ENCODE data around the gene TMEM178B.

The TMEM178B gene

DNA sequence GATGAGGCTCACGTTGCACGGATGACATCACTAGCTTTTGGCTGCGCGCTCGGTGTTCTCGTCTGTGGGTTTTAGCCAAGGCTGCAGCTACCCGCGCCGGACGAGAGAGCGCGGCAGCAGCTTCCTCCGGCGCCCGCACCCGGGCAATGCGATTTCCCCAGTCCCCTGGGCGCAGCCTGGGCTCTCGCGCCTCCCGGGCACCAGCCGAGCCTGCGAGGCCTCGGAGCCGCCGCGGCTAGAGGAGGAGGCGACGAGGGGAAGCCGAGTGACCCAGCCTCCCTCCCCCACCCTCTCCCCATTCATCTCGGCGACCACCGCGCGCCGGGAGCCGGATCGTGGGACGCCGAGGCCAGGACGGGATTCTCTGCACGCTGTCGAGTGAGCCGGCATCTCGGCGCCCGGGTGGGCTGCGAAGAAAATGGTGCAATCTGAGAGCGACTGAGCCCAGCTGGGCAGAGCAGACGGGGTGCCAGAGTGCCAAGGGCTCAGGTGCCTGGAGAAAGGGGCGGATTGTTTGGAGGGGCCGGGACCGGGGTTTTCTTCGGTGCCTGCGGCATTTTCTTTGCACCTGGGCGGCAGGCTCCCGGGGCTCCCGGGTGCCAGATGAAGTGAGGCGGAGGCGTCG lies 1.2 kb upstream of the TMEM178B start (continued):
- TF ChIP-seq ZNF146 (tag by site-specific recombination; IDR thresholded peaks at IDR 0.05), result 0 out of 2 replicates have a peak, but pooled peaks have one; percentile 34
- no peak for TF ChIP-seq SCRT2 (tag by site-specific recombination; IDR thresholded peaks at IDR 0.05)
- no peak for TF ChIP-seq HOXA7 (CRISPR knock-in tag; IDR thresholded peaks at IDR 0.05; ENCODE audit: borderline replicate concordance)
- TF ChIP-seq ZNF830 (tag by site-specific recombination; IDR thresholded peaks at IDR 0.05; ENCODE audit: low read depth), result no peak
- 0 out of 2 replicates have a peak, but pooled peaks have one; percentile 9 for TF ChIP-seq ZNF341 (tag by site-specific recombination; IDR thresholded peaks at IDR 0.05; ENCODE audit: low read depth)
- TF ChIP-seq, protein P1, sequence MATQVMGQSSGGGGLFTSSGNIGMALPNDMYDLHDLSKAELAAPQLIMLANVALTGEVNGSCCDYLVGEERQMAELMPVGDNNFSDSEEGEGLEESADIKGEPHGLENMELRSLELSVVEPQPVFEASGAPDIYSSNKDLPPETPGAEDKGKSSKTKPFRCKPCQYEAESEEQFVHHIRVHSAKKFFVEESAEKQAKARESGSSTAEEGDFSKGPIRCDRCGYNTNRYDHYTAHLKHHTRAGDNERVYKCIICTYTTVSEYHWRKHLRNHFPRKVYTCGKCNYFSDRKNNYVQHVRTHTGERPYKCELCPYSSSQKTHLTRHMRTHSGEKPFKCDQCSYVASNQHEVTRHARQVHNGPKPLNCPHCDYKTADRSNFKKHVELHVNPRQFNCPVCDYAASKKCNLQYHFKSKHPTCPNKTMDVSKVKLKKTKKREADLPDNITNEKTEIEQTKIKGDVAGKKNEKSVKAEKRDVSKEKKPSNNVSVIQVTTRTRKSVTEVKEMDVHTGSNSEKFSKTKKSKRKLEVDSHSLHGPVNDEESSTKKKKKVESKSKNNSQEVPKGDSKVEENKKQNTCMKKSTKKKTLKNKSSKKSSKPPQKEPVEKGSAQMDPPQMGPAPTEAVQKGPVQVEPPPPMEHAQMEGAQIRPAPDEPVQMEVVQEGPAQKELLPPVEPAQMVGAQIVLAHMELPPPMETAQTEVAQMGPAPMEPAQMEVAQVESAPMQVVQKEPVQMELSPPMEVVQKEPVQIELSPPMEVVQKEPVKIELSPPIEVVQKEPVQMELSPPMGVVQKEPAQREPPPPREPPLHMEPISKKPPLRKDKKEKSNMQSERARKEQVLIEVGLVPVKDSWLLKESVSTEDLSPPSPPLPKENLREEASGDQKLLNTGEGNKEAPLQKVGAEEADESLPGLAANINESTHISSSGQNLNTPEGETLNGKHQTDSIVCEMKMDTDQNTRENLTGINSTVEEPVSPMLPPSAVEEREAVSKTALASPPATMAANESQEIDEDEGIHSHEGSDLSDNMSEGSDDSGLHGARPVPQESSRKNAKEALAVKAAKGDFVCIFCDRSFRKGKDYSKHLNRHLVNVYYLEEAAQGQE (tag by site-specific recombination; IDR thresholded peaks at IDR 0.05), result no peak
- TF ChIP-seq ZNF248 (tag by site-specific recombination; IDR thresholded peaks at IDR 0.05), result no peak
- TF ChIP-seq, protein P2, sequence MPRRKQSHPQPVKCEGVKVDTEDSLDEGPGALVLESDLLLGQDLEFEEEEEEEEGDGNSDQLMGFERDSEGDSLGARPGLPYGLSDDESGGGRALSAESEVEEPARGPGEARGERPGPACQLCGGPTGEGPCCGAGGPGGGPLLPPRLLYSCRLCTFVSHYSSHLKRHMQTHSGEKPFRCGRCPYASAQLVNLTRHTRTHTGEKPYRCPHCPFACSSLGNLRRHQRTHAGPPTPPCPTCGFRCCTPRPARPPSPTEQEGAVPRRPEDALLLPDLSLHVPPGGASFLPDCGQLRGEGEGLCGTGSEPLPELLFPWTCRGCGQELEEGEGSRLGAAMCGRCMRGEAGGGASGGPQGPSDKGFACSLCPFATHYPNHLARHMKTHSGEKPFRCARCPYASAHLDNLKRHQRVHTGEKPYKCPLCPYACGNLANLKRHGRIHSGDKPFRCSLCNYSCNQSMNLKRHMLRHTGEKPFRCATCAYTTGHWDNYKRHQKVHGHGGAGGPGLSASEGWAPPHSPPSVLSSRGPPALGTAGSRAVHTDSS (tag by site-specific recombination; IDR thresholded peaks at IDR 0.05), result no peak
- TF ChIP-seq, protein P3, sequence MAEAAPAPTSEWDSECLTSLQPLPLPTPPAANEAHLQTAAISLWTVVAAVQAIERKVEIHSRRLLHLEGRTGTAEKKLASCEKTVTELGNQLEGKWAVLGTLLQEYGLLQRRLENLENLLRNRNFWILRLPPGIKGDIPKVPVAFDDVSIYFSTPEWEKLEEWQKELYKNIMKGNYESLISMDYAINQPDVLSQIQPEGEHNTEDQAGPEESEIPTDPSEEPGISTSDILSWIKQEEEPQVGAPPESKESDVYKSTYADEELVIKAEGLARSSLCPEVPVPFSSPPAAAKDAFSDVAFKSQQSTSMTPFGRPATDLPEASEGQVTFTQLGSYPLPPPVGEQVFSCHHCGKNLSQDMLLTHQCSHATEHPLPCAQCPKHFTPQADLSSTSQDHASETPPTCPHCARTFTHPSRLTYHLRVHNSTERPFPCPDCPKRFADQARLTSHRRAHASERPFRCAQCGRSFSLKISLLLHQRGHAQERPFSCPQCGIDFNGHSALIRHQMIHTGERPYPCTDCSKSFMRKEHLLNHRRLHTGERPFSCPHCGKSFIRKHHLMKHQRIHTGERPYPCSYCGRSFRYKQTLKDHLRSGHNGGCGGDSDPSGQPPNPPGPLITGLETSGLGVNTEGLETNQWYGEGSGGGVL (tag by site-specific recombination; IDR thresholded peaks at IDR 0.05), result peak; percentile 36; the same call in 1 of the 2 replicates
- TF ChIP-seq, protein P4, sequence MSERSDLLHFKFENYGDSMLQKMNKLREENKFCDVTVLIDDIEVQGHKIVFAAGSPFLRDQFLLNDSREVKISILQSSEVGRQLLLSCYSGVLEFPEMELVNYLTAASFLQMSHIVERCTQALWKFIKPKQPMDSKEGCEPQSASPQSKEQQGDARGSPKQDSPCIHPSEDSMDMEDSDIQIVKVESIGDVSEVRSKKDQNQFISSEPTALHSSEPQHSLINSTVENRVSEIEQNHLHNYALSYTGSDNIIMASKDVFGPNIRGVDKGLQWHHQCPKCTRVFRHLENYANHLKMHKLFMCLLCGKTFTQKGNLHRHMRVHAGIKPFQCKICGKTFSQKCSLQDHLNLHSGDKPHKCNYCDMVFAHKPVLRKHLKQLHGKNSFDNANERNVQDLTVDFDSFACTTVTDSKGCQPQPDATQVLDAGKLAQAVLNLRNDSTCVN (tag by site-specific recombination; optimal IDR thresholded peaks at IDR 0.05), result peak; percentile 89
- TF ChIP-seq FEZF1 (tag by site-specific recombination; IDR thresholded peaks at IDR 0.05), result no peak
- TF ChIP-seq ZNF221 (tag by site-specific recombination; IDR thresholded peaks at IDR 0.05; ENCODE audit: borderline replicate concordance), result no peak
- TF ChIP-seq ZBTB1 (tag by site-specific recombination; IDR thresholded peaks at IDR 0.05), result no peak
- TF ChIP-seq ZNF670 (tag by site-specific recombination; IDR thresholded peaks at IDR 0.05; ENCODE audit: low read depth), result no peak
- TF ChIP-seq TRIM28 (IDR thresholded peaks at IDR 0.05; ENCODE audit: borderline replicate concordance, low read length), result no peak
- TF ChIP-seq ZNF768 (tag by site-specific recombination; IDR thresholded peaks at IDR 0.05), result no peak
- peak; percentile 32; the same call in 1 of the 2 replicates for TF ChIP-seq KLF9 (tag by site-specific recombination; IDR thresholded peaks at IDR 0.05; ENCODE audit: low read depth)
- no peak for TF ChIP-seq ZNF707 (tag by site-specific recombination; IDR thresholded peaks at IDR 0.05)
- peak; percentile 97 for TF ChIP-seq ZBTB20 (tag by site-specific recombination; IDR thresholded peaks at IDR 0.05)
- no peak for TF ChIP-seq ZNF184 (tag by site-specific recombination; IDR thresholded peaks at IDR 0.05)
- TF ChIP-seq ZNF121 (tag by site-specific recombination; IDR thresholded peaks at IDR 0.05), result no peak
- TF ChIP-seq ZNF302 (tag by site-specific recombination; IDR thresholded peaks at IDR 0.05; ENCODE audit: low read depth), result no peak
- TF ChIP-seq GLI2 (tag by site-specific recombination; IDR thresholded peaks at IDR 0.05; ENCODE audit: borderline replicate concordance, low read depth), result no peak
- 0 out of 2 replicates have a peak, but pooled peaks have one; percentile 15 for TF ChIP-seq ZFHX2 (tag by site-specific recombination; conservative IDR thresholded peaks at IDR 0.05)
- TF ChIP-seq, protein P5, sequence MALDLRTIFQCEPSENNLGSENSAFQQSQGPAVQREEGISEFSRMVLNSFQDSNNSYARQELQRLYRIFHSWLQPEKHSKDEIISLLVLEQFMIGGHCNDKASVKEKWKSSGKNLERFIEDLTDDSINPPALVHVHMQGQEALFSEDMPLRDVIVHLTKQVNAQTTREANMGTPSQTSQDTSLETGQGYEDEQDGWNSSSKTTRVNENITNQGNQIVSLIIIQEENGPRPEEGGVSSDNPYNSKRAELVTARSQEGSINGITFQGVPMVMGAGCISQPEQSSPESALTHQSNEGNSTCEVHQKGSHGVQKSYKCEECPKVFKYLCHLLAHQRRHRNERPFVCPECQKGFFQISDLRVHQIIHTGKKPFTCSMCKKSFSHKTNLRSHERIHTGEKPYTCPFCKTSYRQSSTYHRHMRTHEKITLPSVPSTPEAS (tag by site-specific recombination; IDR thresholded peaks at IDR 0.05), result peak; percentile 46; the same call in 1 of the 2 replicates
- peak; percentile 85 for TF ChIP-seq SP7 (tag by site-specific recombination; IDR thresholded peaks at IDR 0.05)
- peak; percentile 56; the same call in 1 of the 2 replicates for TF ChIP-seq ZNF596 (tag by site-specific recombination; IDR thresholded peaks at IDR 0.05)
- peak; percentile 81 for TF ChIP-seq ZBTB48 (tag by site-specific recombination; IDR thresholded peaks at IDR 0.05)
- TF ChIP-seq, protein P6, sequence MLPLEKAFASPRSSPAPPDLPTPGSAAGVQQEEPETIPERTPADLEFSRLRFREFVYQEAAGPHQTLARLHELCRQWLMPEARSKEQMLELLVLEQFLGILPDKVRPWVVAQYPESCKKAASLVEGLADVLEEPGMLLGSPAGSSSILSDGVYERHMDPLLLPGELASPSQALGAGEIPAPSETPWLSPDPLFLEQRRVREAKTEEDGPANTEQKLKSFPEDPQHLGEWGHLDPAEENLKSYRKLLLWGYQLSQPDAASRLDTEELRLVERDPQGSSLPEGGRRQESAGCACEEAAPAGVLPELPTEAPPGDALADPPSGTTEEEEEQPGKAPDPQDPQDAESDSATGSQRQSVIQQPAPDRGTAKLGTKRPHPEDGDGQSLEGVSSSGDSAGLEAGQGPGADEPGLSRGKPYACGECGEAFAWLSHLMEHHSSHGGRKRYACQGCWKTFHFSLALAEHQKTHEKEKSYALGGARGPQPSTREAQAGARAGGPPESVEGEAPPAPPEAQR (tag by site-specific recombination; IDR thresholded peaks at IDR 0.05), result no peak
- no peak for TF ChIP-seq ZSCAN16 (tag by site-specific recombination; IDR thresholded peaks at IDR 0.05)
